GM19397 (cell line): ENCODE data around the gene RYR3.

ENCODE experiments used
- ATAC-seq: cut with Tn5 transposase; IDR thresholded peaks from one replicate; pipeline ENCODE4 v1.9.1; 2021; ENCODE audit warnings: mild to moderate bottlenecking, moderate library complexity; ENCODE audit not compliant: unreplicated experiment

RYR3 gene

DNA sequence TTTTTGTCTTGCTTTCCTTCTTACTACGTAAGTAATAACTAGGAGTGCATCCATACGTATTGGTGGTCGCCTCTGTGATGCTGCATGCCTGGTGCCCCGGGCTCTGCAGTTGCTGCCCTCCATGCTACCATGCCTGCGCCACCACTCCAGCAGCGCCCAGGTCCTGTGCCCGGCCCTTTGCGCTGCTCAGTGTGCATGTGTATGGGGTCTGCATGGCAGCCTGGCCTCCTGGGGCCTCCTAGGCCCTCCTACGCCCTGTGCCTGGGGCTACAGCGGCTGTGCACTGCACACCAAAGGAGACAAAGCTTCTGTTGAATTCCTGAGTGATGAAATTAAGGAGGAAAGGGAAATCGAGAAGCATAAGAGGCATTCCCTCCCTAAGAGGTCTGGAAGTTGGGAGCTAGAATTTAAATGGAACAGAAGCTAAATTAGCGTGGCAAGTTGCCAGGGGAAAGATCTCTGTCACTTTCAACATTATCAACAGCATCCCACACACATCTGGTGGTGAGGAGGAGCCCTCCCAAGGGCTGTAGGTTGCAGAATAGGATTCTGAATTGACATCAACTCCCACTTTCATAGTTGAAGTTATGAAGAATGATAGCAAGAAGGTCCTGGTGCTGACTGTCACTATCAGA lies 382.5 kb downstream of the RYR3 start:
- no peak for ATAC-seq

DNA sequence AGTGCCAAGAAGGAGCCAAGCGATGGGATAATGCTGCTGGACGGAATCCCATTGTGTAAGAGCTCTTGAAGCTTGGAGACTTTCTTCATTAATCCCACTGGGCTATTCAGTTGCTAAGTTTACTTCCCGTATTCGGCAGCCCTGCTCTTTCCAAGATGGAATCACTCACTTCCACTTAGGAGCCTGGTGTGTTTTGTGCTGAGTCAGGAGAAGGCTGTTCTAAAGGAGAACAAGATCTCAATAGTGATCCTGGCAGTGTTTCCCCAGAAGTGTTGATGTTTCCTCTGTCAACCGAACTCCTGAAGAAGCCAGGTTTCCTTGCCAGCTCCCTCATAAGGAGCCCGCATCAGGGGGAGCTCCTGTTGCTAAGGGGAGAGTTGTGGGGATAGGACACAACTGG lies 387.4 kb downstream of the RYR3 start:
- no peak for ATAC-seq

DNA sequence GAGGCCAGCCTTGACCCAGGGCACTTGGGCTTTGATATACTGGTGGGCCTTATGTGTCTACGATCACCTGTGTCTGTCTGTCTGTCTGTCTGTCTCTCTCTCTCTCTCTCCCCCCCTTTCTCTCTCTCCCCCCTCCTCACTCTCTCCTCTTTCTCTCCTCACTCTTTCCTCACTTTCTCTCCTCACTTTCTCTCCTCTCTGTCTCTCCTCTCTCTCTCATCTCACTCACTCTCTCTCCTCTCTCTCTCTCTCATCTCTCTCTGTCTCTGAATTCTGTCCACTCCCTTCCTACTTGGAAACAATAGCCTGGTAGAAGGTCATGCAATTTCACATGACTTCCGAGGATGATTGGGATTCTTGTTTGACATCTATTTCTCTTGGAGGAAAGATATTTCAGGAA lies 388.4 kb downstream of the RYR3 start:
- ATAC-seq = no peak

DNA sequence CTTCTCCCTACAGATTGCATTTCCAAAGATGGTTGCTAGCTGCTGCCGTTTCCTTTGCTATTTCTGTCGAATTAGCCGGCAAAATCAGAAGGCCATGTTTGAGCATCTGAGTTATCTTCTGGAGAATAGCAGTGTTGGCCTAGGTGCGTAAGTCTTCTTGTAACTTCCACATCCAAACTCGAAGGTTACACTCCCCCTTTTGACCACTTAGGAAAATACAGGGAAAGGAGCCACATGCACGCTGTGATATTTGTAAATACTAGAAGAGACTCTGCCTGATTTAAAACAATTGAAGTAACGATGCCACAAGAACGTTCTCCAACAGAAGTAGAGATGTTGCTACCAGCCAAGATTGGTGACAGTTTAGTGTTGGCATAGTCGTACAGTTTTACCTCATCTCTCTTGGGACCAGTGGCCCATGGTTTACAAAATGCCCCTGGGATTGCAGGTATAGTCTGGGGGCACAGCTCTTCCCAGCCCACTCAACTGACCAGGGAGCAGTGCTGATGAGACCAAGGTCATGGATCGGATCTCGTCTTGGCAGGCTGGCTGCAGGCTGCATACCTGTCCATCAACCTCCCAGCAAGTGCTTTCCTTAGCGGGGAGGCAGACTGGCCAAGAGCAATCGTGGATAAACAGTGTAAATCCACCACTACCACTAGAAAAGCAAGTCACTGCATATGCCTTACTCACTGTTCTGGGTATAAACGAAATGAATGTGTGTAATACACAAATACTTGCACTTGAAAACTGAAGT lies 389.1 kb downstream of the RYR3 start:
- ATAC-seq = no peak

DNA sequence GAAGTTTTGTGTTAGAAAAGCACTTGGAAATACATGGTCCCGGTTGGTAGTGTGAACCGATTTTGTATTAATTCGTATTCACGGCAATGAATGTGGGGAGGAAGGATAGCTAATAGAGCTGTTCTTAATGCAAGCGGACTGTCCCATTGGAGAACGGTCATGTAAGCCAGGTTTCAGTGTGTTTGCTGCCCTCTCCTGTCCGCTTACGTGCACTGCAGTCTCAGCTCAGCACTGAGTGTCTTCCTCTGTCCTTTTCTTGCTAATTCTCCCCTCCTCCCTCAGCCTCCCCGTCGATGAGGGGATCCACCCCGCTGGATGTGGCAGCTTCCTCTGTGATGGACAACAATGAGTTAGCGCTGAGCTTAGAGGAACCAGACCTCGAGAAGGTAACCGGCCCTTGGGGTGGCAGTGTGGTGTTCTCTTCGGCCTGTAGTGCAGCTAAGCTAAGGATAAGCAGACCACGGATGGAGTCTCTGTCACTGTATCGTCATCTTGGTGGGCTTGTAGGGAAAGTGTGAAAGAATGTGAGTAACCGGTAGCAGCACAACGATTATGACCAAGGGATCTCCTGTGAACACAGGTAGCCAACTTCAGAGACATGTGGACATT lies 390.0 kb downstream of the RYR3 start:
- no peak for ATAC-seq

DNA sequence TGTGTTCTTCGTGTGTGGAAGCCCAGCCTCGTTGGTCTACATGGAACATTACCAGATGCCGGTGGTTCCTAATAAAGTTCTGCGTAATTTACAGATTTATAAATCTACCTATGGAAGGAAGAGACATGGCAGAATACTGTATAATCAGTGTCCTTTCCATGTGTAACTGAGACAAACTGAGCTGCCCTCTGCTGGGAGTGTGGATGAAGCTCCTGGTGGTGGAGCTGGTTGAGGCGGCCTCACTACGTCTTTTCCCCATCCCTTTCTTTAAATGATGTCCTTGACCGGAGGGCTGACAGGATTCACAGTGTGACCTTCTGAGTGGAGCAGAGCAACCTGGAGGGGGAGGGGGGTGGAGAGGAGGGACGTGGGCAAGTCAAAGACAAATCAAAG lies 390.5 kb downstream of the RYR3 start:
- no peak for ATAC-seq

DNA sequence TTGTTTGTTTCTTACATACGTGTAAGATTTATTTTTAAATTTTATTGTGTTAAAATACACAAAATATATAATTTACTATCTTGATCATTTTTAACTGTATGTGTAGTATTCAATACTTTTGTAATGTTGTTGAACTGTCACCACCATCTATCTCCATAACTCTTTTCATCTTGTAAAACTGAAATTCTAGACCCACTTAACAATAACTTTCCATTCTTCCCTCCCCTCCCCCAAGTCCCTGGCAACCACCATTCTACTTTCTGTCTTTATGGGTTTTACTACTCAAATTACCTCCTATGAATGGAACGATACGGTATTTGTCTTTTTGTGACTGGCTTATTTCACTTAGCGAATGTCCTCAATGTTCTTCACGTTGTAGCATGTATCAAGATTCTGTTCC lies 395.4 kb downstream of the RYR3 start:
- ATAC-seq = no peak

DNA sequence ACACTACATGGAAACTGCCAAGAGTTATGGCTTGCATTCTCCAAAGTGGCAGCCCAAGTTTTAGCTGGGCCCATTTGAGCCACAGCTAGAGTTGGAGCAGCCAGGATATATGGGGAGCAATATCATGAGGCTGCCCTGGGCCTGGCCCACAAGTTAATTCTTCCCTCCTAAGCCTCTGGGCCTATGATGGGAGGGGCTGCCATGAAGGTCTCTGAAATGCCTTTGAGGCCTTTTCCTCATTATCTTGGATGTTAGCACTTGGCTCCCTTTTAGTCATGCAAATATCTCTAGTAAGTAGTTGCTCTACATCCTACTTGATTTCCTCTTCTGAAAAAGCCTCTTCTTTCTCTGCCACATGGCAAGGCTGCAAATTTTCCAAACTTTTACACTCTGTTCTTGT lies 400.0 kb downstream of the RYR3 start:
- ATAC-seq = no peak

DNA sequence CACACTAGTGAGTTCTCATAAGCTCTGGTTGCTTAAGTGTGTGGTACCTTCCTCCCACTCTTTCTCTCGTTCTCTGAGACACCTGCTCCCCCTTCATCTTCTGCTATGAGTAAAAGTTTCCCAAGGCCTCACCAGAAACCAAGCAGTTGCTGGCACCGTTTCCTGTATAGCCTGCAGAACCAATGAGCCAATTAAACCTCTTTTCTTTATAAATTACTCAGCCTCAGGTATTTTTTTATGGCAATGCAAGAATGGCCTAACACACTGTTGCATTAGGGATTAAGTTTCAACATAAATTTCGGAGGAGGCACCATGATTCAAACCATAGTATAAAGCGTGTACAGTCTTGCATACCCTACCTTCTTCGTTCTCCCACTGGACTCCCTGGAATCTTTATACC lies 405.3 kb downstream of the RYR3 start:
- ATAC-seq = no peak

DNA sequence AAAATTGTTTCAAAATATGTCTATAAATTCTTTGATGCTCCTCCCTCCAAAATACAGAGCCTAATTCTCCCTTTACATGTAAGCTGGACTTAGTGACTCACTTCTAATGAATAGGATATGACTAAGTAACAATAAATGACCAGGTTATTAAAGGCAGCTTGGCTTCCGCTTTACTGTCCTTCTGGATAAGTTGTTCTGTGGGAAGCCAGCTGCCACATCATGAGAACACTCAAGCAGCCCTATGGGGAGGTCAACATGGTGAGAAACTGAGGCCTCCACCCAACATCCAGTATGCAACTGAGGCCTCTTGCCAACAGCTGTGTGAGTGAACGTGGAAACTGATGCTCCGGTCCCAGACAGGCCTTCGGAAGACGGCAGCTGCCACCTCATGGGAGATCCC lies 410.2 kb downstream of the RYR3 start:
- ATAC-seq = no peak

DNA sequence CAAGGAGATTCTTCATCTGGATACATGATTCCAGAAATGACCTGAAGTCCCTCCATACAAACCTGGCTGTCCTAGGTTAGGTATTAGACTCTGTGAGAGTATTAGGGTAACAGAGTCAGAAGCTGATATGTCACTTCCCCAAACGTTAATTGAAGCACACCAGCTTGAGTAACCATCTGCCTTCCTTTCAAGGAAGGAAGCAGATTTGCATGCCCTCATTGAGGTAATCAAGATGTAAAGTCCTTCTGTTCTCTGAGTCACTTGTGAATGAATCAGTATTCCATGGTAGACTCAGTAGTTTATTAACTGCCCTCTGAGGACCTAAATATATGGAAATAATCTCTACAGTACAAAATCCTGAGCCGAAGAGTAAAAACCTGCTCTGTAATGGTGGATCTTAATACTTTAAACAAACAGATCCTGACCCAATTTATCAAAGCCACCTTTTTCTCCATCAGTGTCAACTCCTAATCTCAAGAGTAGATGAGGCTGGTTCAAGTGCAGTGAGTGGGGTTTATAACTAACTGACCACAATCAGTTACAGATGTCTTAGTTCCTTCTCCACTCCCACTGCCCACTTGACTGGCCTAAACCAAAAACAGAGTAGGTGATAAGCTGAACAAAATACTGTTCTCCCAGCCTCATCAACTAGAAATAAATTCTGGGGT lies 411.4 kb downstream of the RYR3 start:
- ATAC-seq = peak; percentile 86

DNA sequence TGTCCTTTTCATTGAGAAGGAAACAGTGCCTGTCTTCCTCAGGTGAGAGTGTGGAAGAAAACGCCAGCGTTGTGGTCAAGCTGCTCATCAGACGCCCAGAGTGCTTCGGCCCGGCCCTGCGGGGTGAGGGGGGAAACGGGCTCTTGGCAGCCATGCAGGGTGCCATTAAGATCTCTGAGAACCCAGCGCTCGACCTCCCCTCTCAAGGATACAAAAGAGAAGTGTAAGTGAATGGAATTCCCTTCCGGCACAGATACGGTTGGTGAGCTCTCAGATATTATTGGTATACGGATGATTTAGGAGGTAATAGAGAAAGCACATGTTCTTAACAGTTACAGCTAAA lies 411.9 kb downstream of the RYR3 start:
- no peak for ATAC-seq

DNA sequence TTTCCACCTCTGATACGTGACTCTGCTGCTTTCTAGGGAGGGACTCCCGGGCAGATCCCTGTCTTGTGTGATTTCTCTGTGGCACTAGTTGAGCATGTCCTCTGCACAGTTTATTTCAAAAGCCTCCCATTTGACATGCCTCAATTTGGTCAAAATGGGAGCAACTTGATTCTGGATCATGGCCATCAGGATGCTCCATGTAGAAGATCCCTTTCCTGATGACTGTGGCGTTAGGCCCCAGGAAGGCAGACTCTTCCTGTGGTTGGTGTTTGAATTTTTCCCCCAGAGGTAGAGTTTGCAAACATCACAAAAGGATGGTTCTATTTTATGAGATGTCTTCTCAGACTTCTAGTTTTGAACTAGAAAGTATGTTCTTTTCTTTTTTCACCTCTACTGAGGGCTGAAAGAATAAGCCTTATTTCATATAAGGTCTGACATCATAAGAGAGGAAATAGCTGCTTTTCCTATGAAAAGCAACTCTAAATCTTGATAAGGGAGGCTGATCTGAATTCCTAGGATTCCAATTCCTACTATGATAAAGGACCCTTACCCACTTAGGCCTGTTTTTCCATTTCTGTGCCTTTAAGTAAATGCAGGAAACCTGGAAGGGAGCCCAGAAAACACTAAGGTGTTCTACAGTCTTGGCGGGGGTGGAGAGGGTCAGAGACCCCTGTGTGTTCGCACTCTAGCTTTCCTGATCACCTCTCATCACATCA lies 413.7 kb downstream of the RYR3 start:
- no peak for ATAC-seq

DNA sequence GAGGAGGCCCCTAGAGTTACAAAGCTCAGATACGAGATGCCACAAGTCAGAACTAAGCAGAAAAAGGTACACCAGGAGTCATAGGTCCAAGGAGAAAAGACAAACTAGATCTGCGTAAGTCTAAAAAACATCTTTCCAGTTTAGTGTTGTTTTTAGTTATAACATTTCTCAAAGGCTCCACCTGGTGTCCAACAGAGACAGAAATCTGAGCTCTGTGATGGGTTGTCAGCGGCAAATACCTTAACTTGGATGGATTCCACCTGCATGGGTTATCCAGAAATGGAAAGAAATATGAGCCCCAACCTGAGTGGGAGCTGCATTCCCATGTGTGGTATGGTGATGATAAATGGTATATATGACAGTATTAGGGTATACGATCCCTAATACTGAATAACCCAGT lies 418.9 kb downstream of the RYR3 start:
- no peak for ATAC-seq

DNA sequence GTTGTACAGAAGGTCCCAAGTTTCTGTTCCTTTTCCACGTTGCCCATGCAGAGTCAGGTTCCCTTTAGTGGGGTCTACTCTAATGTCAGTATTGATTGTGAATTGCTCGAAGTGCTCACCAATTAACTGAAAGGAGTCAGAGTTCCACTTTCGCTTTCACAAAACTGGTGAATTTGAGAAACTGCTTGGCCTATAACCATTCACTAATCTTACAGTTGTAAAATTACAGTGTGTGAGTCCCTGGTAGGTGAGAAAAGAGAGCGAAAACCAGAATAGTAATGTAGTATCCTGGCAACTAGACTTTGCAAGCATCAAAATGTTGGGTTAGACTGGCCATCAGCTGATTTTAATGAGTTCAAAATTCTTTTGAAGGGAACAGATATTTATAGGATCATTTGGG lies 420.0 kb downstream of the RYR3 start:
- no peak for ATAC-seq

DNA sequence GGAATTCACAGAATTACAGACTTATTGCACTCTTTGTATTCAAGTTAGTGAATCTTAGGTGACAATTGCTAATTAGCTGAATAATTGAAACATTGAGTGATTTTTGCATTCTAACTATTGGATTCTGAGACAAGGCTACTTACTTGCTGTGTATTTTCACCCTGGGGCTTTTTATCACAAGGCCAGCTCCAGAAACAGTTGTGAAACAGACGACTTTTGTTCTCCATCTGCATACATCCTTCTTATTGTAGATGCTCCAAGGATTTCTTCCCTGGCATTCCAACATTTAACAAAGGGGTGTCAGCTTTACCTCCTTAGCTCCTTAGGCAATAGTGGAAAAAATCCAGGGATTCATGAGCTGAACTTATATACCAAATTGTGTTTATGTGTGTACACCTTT lies 424.4 kb downstream of the RYR3 start:
- no peak for ATAC-seq

DNA sequence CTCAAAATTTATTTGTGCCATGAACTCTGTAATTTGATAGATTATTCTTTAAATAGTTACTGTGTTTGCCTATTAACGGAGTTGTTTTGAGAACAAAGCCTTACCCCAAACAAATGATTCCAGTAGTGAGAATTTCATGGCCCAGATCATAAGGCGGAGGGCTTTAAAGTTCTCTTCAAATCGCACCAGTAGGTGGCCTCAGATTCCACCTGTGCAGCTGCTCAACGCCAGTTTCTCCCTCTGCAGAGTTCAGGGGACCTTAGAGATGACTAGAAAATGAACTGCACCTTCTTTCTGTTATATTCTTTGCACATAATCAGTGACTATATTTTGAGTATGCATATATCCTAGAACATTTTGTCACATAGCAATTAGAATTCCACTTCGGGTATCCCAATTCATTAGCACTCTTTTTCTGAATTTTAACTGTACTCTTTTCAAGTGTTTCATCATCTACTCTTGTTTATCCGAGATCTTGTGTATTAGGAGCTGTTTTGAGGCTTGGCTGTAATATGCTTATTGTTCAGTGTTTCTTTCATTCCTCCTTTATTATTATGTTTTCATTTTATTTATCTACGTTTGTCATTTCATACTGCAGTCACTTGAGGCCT lies 425.0 kb downstream of the RYR3 start:
- ATAC-seq = no peak

DNA sequence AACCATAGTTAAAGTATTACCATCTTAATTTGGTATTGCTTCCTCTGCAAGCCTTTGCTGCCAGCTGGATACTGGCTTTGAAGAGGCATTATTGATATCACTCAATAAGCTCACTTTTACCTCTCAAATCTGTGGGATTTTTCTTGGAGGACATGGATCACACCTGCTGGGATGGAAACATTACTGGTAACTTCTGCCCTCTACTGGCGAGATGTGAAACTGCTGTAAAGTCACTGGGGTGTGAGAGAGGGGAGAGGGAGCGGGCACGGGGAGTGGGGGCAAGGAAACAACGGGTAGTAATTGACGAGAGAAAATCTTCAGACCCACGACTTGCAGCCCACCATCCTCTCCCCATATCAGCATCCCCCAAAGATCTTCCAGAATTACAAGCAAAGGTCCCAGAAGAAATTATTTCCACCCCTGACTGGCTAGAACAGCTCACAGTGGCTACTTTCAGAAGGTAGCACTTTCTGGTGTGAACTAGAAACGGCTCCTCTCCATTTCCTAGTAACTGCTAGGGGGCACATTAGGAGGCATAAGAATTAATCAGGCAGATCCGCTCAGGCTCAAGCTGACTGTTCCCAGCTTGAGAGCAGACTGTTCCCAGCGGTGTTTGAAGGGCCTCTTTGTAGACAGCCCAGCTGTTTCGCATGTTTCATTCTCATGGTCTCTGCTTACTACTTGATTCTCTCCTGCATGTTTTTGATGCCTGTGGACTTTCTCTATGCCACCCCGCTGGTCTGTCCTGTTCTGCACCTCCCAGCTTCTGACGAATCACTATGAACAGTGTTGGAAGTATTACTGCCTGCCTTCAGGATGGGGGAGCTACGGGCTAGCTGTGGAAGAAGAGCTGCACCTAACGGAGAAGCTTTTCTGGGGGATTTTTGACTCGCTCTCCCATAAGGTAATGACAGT lies 427.2 kb downstream of the RYR3 start:
- ATAC-seq = no peak

DNA sequence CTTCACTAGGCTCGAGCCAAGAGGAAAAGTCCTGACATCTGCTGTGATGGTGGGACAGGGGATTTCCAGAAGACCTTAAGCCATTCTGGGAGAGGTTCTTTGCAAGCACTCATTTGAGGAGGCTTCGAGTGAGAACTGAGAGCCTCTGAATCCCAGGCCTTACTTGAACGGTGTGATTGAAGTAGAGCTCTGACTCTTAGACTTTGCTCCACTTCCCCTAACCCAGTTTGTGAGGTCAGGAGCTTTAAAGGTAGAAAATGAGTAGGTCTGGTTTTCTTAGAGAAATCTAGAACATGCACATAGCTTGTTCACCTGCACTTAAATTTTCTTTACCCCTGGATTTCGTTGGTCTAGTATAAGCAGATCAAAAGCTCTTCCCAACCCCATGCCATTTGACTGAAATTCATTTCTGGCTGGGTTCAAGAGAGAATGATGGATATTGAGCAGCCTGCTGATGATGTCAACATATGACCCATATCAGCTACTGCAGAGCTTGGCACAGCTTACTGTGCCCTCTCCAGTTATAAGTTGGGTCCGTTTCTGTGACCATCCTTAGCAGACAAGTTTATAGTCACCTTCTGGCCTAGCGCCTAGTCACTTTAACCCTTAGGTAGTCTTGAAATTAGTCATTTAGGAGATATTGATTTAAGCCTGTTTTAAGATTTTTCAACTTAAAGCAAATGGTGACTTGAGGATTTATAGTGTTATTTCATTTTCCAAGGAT lies 428.3 kb downstream of the RYR3 start:
- no peak for ATAC-seq
